Coronary artery (tissue), 2 donors: ENCODE data around the gene ZFP3.
A peak's percentile ranks its signal among the peaks of the same experiment; 100 is the strongest.
"Not testable (repeated sequence)": the region's sequence is repeated elsewhere in the genome, so short reads cannot be mapped to it uniquely, and the experiment has no call there.

Experiments used
- DNase-seq: peaks from one replicate; pipeline ENCODE4 v3.0.0-alpha.2; 2017; ENCODE audit warnings: low spot score
- H3K27ac ChIP-seq, 2 donors: fragments of 200-600 bp; sonication (generic); one replicate each; pipeline ENCODE4 v1.5.1; 2016 to 2019
- H3K4me3 ChIP-seq: fragments of 200-600 bp; sonication (generic); 2 replicates; pipeline ENCODE4 v1.5.1; 2016; ENCODE audit warnings: mild to moderate bottlenecking, moderate library complexity
- TF ChIP-seq, protein P1 (sequence below): fragments of 200-600 bp; sonication (generic); IDR thresholded peaks from one replicate; pipeline ENCODE4 v1.5.1; 2019; ENCODE audit warnings: antibody characterized with exemption

Gene ZFP3

GRCh38 chr17:5121186-5121841 is 43.0 kb downstream of the ZFP3 start:
- TF ChIP-seq, protein P1, sequence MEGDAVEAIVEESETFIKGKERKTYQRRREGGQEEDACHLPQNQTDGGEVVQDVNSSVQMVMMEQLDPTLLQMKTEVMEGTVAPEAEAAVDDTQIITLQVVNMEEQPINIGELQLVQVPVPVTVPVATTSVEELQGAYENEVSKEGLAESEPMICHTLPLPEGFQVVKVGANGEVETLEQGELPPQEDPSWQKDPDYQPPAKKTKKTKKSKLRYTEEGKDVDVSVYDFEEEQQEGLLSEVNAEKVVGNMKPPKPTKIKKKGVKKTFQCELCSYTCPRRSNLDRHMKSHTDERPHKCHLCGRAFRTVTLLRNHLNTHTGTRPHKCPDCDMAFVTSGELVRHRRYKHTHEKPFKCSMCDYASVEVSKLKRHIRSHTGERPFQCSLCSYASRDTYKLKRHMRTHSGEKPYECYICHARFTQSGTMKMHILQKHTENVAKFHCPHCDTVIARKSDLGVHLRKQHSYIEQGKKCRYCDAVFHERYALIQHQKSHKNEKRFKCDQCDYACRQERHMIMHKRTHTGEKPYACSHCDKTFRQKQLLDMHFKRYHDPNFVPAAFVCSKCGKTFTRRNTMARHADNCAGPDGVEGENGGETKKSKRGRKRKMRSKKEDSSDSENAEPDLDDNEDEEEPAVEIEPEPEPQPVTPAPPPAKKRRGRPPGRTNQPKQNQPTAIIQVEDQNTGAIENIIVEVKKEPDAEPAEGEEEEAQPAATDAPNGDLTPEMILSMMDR, result no peak
- peak; percentile 46 for DNase-seq
- no peak overlapping the region for H3K27ac ChIP-seq
- no peak overlapping the region for H3K4me3 ChIP-seq

DNA sequence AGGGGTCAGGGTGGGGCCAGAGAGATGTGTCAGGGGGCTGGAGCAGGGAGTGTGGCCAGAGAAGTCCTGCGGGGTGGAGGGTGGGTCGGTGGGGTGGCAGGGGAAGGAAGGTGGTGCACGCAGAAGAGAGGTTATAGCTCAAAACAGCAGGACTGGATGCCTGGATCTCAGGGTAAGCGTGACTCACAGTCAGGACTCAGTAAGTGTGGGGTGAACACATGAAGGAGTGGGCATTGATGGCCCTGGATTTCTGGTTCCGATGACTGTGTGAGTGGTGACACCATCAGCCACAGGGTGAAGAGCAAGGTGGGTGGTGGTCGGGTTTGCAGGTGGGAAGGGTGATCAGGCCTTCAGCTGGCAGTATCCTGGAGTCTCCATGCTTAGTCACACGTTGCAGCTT is 43.8 kb downstream of the ZFP3 start:
- not testable (repeated sequence) for H3K27ac ChIP-seq, DNase-seq
- H3K4me3 ChIP-seq, result peak overlapping the region; percentile 67

- DNase-seq, result peak; percentile 63
- H3K4me3 ChIP-seq, result peak overlapping the region; percentile 67
- no peak overlapping the region for H3K27ac ChIP-seq
- TF ChIP-seq, protein P1, result no peak
Observed at GRCh38 chr17:5122586-5123342, 44.5 kb downstream of the ZFP3 start.

GRCh38 chr17:5123343-5124124 is 45.3 kb downstream of the ZFP3 start:
- DNase-seq, result peak; percentile 63
- TF ChIP-seq, protein P1, result no peak
- Histone ChIP-seq H3K27ac (no peak overlapping the region), H3K4me3 (peak overlapping the region; percentile 67)

GRCh38 chr17:5124125-5124760 is 46.0 kb downstream of the ZFP3 start:
- peak; percentile 52 for DNase-seq
- H3K4me3 ChIP-seq, H3K27ac ChIP-seq: not testable (repeated sequence)

GRCh38 chr17:5124896-5125295 is 46.6 kb downstream of the ZFP3 start:
- H3K4me3 ChIP-seq, DNase-seq, H3K27ac ChIP-seq: not testable (repeated sequence)

DNA sequence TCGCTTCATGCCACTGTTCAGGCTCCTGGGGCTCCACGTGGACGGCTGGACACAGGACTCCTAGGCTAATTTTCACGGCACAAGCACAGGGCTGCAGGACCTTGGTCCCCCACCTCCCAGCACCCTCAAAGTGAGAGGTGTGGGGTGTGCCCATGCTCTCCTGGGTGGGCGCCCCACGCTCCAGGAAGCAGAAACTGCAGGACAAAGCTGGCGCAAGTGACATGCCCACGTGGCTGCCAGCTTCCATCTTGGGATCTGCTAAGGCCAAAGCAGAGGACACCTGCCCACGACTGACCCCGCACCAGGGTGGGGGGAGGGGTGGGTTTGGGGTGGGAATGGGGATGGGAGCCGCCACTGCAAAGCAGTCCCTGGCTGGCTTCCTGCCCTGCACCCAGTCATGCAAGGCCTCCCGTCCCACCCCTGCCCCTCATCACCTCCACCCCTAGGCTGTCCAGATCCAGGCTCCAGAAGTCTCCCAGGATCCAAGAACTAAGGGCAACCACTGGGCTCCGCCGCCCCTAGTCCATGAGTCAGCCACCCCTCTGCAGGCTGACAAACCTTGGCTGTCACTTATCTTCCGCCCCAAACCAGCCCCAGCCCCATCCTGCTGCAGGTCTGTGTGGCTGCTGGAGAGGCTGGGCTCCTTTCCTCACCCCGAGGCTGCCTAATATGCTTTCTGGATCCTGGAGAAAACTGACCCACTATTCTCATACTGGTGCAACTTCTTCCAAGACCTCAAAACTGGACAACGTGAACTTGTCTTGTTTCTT is 48.6 kb downstream of the ZFP3 start:
- DNase-seq, result peak; percentile 57
- Histone ChIP-seq H3K27ac (no peak overlapping the region), H3K4me3 (no peak overlapping the region)
- TF ChIP-seq, protein P1, result no peak

GRCh38 chr17:5127910-5128309 is 49.6 kb downstream of the ZFP3 start:
- TF ChIP-seq, protein P1, result no peak
- Histone ChIP-seq H3K27ac (no peak overlapping the region), H3K4me3 (no peak overlapping the region)
- DNase-seq, result no peak

- peak; percentile 33 for DNase-seq
- H3K27ac ChIP-seq, H3K4me3 ChIP-seq: not testable (repeated sequence)
Observed at GRCh38 chr17:5128387-5128786, 50.1 kb downstream of the ZFP3 start.
